K562 (cell line): ENCODE results near the gene MEGF10. TPM values are rescaled to one million over a fixed set of nuclear protein-coding genes. Genes with fewer than 3 reads are reported as not detected.

ENCODE experiments used
- ATAC-seq: fragments of 200-7000 bp; cut with Tn5 transposase; 3 replicates; pipeline ENCODE4 v1.9.1; 2020; ENCODE audit warnings: moderate library complexity
- BruUV-seq: library from RNA; stranded (reverse); fragments of 400-500 nt; replicated peaks from 2 replicates; lab custom pipeline; 2021; lab: Mats Ljungman, UMichigan
- CTCF ChIA-PET: fragments of 300-600 bp; formaldehyde crosslinking; extraction: SDS; loops from one replicate; lab custom pipeline; 2021; ENCODE audit warnings: low intra/inter-chr PET ratio; lab: Yijun Ruan, JAX
- POLR2A ChIA-PET: fragments of 300-600, 350-650 bp; sonication (Branson Sonifier 250); formaldehyde crosslinking; extraction: SDS; loops from one replicate; lab custom pipeline; 2021; ENCODE audit warnings: antibody characterized with exemption, inconsistent platforms; lab: Yijun Ruan, JAX
- DNase-seq, 4 experiments: peaks; one replicate each; pipeline versions ENCODE4 v3.0.0 to v3.0.0-alpha.2; 2011 to 2018; ENCODE audit warnings: low spot score in 3 of 4, mixed read lengths in 3 of 4; ENCODE audit errors: extremely low read depth in 1 of 4
- FAIRE-seq: peaks from 2 replicates; lab custom pipeline; 2011; peaks lifted over from hg19 to GRCh38; lab: Jason Lieb, UNC
- H2AFZ ChIP-seq: 2 replicates; pipeline ENCODE4 v1.6.0; 2011; ENCODE audit warnings: low read depth, low read length, control low read depth, inconsistent platforms
- H3K27ac ChIP-seq: fragments of 200-600 bp; 3 replicates; pipeline ENCODE4 v1.8.0; 2011; ENCODE audit warnings: low read depth, mild to moderate bottlenecking, control low read depth, inconsistent platforms, low read length, moderate library complexity, mixed read lengths; ENCODE audit errors: extremely low read depth
- H3K27me3 ChIP-seq, 2 experiments: fragments of 300-600 bp in 1 of 2; 2 replicates in 1 of 2; 3 replicates in 1 of 2; pipeline versions ENCODE4 v1.6.0 to v1.8.0; 2011; ENCODE audit warnings: inconsistent platforms in 2 of 2, low read length in 2 of 2, mild to moderate bottlenecking in 1 of 2, mixed read lengths in 1 of 2, moderate library complexity in 1 of 2; ENCODE audit not compliant: control insufficient read depth in 2 of 2, insufficient read depth in 2 of 2
- H3K36me3 ChIP-seq: fragments of 300-600 bp; 3 replicates; pipeline ENCODE4 v1.8.0; 2011; ENCODE audit warnings: mild to moderate bottlenecking, low read length, inconsistent platforms; ENCODE audit not compliant: control insufficient read depth, insufficient read depth
- H3K4me1 ChIP-seq, 2 experiments: fragments of 200-600 bp in 1 of 2; replicated peaks in 1 of 2; 2 replicates in 1 of 2; 3 replicates in 1 of 2; pipeline versions ENCODE4 v1.5.1 to v1.8.0; 2011; ENCODE audit warnings: inconsistent platforms in 2 of 2, low read length in 2 of 2, mild to moderate bottlenecking in 1 of 2, mixed read lengths in 1 of 2, moderate library complexity in 1 of 2; ENCODE audit not compliant: control insufficient read depth in 2 of 2, insufficient read depth in 2 of 2
- H3K4me2 ChIP-seq: 2 replicates; pipeline ENCODE4 v1.6.1; 2011; ENCODE audit warnings: low read length, control low read depth, inconsistent platforms, mixed read lengths; ENCODE audit not compliant: insufficient read depth
- H3K4me3 ChIP-seq: fragments of 200-600 bp; sonication (generic), shearing (Covaris generic); 2 replicates; pipeline ENCODE4 v1.5.1; 2016; ENCODE audit warnings: control low read depth, inconsistent platforms
- H3K79me2 ChIP-seq: fragments of 200-600 bp; 3 replicates; pipeline ENCODE4 v1.8.0; 2011; ENCODE audit warnings: low read length, inconsistent platforms; ENCODE audit not compliant: control insufficient read depth, insufficient read depth
- H3K9ac ChIP-seq, 2 experiments: 2 replicates each; pipeline versions ENCODE4 v1.6.0 to v1.6.1; 2011; ENCODE audit warnings: low read depth in 2 of 2, low read length in 2 of 2, control low read depth in 1 of 2, inconsistent platforms in 1 of 2, mild to moderate bottlenecking in 1 of 2, mixed read lengths in 1 of 2; ENCODE audit not compliant: insufficient read depth in 1 of 2
- H3K9me1 ChIP-seq: one replicate; pipeline ENCODE4 v1.6.0; 2011; ENCODE audit warnings: inconsistent platforms, mild to moderate bottlenecking, low read length, moderate library complexity; ENCODE audit not compliant: control insufficient read depth, insufficient read depth
- H3K9me3 ChIP-seq: replicated peaks from 2 replicates; pipeline ENCODE4 v1.5.1; 2011; ENCODE audit warnings: low read depth, low read length, inconsistent platforms; ENCODE audit not compliant: control insufficient read depth, insufficient read depth
- H4K20me1 ChIP-seq: replicated peaks from 2 replicates; pipeline ENCODE4 v1.6.1; 2011; ENCODE audit warnings: low read length, inconsistent platforms, mixed read lengths; ENCODE audit not compliant: control insufficient read depth, insufficient read depth
- CC2D1A ChIP-seq: fragments of 450-650 bp; IDR thresholded peaks from 2 replicates; pipeline ENCODE4 v1.6.1; 2017; ENCODE audit warnings: mild to moderate bottlenecking
- ESRRB ChIP-seq: fragments of 250-450 bp; sonication (Bioruptor Pico); IDR thresholded peaks from 2 replicates; pipeline ENCODE4 v1.5.0; 2020; ENCODE audit warnings: mild to moderate bottlenecking, moderate library complexity, borderline replicate concordance
- KAT7 ChIP-seq: sonication (generic); formaldehyde crosslinking; IDR thresholded peaks from 2 replicates; pipeline ENCODE4 v1.8.0; 2022; ENCODE audit warnings: missing genetic modification reagents, mild to moderate bottlenecking, borderline replicate concordance
- NCOA1 ChIP-seq: fragments of 450-650 bp; IDR thresholded peaks from 2 replicates; pipeline ENCODE4 v1.6.1; 2016; ENCODE audit warnings: low read depth
- NONO ChIP-seq, 2 experiments: fragments of 200-400 bp in 1 of 2; fragments of 450-650 bp in 1 of 2; formaldehyde crosslinking in 1 of 2; IDR thresholded peaks; 2 replicates each; pipeline ENCODE4 v1.6.1; 2017; ENCODE audit warnings: low read depth in 2 of 2, mild to moderate bottlenecking in 2 of 2, moderate library complexity in 2 of 2, low read length in 1 of 2
- PHB ChIP-seq: fragments of 250-450 bp; sonication (Bioruptor Pico); IDR thresholded peaks from 2 replicates; pipeline ENCODE4 v1.5.0; 2021
- PRPF4 ChIP-seq: fragments of 200-400 bp; formaldehyde crosslinking; IDR thresholded peaks from one replicate; pipeline ENCODE4 v1.6.1; 2017; ENCODE audit warnings: low read length, low read depth, mild to moderate bottlenecking; ENCODE audit not compliant: insufficient read depth, poor library complexity, severe bottlenecking
- ZC3H4 ChIP-seq: sonication (generic); formaldehyde crosslinking; IDR thresholded peaks from 2 replicates; pipeline ENCODE4 v1.9.0; 2021; ENCODE audit warnings: missing genetic modification reagents, borderline replicate concordance
- ZNF445 ChIP-seq: fragments of 250-450 bp; sonication (Bioruptor Pico); IDR thresholded peaks from 2 replicates; pipeline ENCODE4 v1.4.0; 2020; ENCODE audit warnings: low read depth, mild to moderate bottlenecking, moderate library complexity
- in situ Hi-C: fragments of 300-500 bp; cut with MboI; formaldehyde crosslinking; loops from 4 replicates; pipeline ENCODE4 v1.15.0; 2018; ENCODE audit warnings: inconsistent platforms, mixed read lengths
- intact Hi-C: fragments of 100-400 bp; cut with micrococcal nuclease; formaldehyde crosslinking; loops from 2 replicates; pipeline ENCODE4 v1.14.2; 2022
- polyA plus RNA-seq, 8 experiments: library from polyadenylated mRNA; depleted of rRNA in 4 of 8; stranded (reverse) in 5 of 8; unstranded in 3 of 8; fragments of >200 nt; fragmentation: Nextera tagmentation in 2 of 8; fragmentation: Illumina TruSeq in 1 of 8; extraction: Ambion mirVana in 2 of 8; extraction: Trizol in 1 of 8; gene quantifications; 2 replicates each; pipeline versions ENCODE4 v1.2.1 to v1.2.3, GENCODE V29; 2011 to 2014; ENCODE audit warnings: inconsistent platforms in 1 of 8, missing spikeins in 1 of 8
- total RNA-seq, 7 experiments: library from RNA; depleted of rRNA in 6 of 7; stranded (reverse); fragments of >200 nt in 6 of 7; fragmentation: Illumina TruSeq in 2 of 7; extraction: Trizol in 2 of 7; gene quantifications; 2 replicates each; pipeline versions ENCODE4 v1.2.1 to v1.2.3, GENCODE V29; 2011 to 2021; ENCODE audit warnings: low replicate concordance in 1 of 7

Gene MEGF10
- total and polyA plus RNA-seq, 9 of the 15 experiments (the other 6 are each of a cell fraction or from before 2014, with no cell fraction given) = 0.07 TPM; not detected in 8

DNA sequence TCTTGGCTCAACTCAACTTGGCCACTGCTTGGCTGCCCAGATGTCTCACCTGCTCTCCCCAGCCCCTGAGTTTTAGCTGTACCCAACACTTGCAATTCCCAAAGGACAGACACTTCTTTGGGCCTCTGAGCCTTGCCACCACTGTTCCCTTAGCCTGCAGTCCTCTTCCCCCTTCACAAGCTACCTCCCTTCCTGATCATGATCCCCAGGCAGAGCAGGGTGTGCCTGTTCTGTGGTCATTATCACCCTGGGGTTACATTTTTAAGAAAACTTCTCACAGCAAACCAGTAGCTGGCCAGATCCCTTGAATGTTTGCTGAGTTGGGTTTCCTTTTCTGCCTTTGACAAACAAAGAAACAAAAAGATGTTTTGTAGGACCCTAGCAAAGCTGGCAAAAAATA lies 139.3 kb downstream of the MEGF10 start:
- no peak for ATAC-seq
- H3K79me2 ChIP-seq = no peaks in the 10 kb centered on the region
- no peak overlapping the region for H3K4me2 ChIP-seq
- intact Hi-C loops (no loop called here), in situ Hi-C loops (no loop called here)
- no peaks in the 10 kb centered on the region for H3K36me3 ChIP-seq
- FAIRE-seq = no peak
- H3K27me3 ChIP-seq = peaks cover 0 to 10% of the 10 kb centered on the region in 2 experiments; a peak in 1 of 5 replicates
- H3K4me3 ChIP-seq = no peak overlapping the region
- TF ChIP-seq ESRRB (CRISPR knock-in tag) = no peak
- no peak for TF ChIP-seq ZNF445 (CRISPR knock-in tag)
- no peak for TF ChIP-seq PHB
- TF ChIP-seq NONO (IDR thresholded peaks at IDR 0.05; ENCODE audit: low read depth in 2 of 2, low read length in 1 of 2) = no peak
- no peak for TF ChIP-seq NCOA1
- TF ChIP-seq ZC3H4 = no peak
- no peak for TF ChIP-seq PRPF4
- no peak for TF ChIP-seq CC2D1A
- TF ChIP-seq KAT7 (CRISPR knock-in tag) = no peak
- H2AFZ ChIP-seq = no peak overlapping the region
- no peaks in the 10 kb centered on the region for H3K9me3 ChIP-seq
- ChIA-PET CTCF (no interaction called here), POLR2A (no interaction called here)
- H3K9me1 ChIP-seq = peaks cover 3% of the 10 kb centered on the region
- BruUV-seq = no TSS peak
- H3K4me1 ChIP-seq = no peaks in the 10 kb centered on the region
- H4K20me1 ChIP-seq = no peaks in the 10 kb centered on the region
- no peak for DNase-seq
- H3K27ac ChIP-seq = no peak overlapping the region
- H3K9ac ChIP-seq = no peak overlapping the region
